ENCODE data around the gene OR1K1.
"Not testable (repeated sequence)": the region's sequence is repeated elsewhere in the genome, so short reads cannot be mapped to it uniquely, and the experiment has no call there.

Gene OR1K1

DNA sequence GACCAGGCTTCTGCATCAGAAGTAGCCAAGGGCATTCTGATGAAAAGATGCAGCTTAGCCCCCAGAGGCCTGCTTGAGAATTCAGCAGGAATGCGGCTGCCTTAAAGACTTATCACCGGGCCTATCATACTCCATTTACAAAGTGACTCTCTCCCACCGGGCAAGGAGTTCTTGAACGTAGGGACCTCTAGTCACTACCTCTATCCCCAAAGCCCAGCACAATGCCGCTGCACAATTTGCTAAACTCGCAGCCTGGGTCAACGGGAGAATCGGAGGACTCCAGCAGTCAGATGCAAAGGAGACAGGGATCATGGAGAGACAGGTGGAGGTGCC is 27.8 kb downstream of the OR1K1 start:
- H3K4me3 Mint-ChIP-seq: peak overlapping the region; percentile 100
- peak overlapping the region; percentile 98 for H3K27ac Mint-ChIP-seq
- peaks cover 48% of the 10 kb centered on the region for H3K4me1 Mint-ChIP-seq
- no peaks in the 10 kb centered on the region for H3K27me3 Mint-ChIP-seq
- H3K36me3 Mint-ChIP-seq: peaks cover 2% of the 10 kb centered on the region
- no peaks in the 10 kb centered on the region for H3K9me3 Mint-ChIP-seq

DNA sequence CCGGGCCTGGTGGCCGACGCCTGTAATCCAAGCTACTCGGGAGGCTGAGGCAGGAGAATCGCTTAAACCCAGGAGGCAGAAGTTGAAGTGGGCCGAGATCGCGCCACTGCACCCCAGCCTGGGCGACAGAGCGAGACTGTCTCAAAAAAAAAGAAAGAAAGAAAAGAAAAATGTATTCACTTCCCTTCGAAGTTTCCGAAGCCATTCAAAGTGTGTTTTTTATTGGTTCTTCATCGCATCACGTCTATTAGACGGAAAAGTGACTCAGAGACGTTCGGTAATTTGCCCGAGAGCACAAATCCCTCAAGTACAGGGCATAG is 29.0 kb downstream of the OR1K1 start:
- not testable (repeated sequence) for H3K27me3 Mint-ChIP-seq, H3K9me3 Mint-ChIP-seq, H3K36me3 Mint-ChIP-seq
- peaks cover 40% of the 10 kb centered on the region for H3K4me1 Mint-ChIP-seq
- H3K4me3 Mint-ChIP-seq: peak overlapping the region; percentile 100
- peak overlapping the region; percentile 98 for H3K27ac Mint-ChIP-seq

DNA sequence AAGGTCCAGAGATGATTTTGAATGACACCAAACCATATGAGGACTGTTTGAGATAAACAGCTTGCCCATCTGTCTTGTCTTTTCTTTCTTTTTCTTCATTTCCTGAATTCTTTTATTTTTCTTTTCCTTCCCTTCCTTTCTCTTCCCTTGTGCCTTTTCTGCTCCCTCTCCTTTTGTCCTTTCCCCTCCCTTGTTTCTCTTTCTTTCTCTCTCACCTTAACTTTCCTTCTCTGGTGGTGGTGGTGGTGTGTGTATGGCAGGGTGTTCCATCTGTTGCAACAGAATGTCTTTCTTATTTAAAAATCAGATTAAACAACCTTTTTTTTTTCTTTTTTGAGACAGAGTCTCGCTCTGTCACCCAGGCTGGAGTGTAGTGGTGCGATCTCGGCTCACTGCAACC is 32.3 kb downstream of the OR1K1 start:
- Mint-ChIP-seq H3K36me3 (no peaks in the 10 kb centered on the region), H3K27me3 (no peaks in the 10 kb centered on the region), H3K4me1 (peaks cover 31% of the 10 kb centered on the region), H3K4me3 (no peak overlapping the region), H3K9me3 (no peaks in the 10 kb centered on the region), H3K27ac (peak overlapping the region; percentile 52)

DNA sequence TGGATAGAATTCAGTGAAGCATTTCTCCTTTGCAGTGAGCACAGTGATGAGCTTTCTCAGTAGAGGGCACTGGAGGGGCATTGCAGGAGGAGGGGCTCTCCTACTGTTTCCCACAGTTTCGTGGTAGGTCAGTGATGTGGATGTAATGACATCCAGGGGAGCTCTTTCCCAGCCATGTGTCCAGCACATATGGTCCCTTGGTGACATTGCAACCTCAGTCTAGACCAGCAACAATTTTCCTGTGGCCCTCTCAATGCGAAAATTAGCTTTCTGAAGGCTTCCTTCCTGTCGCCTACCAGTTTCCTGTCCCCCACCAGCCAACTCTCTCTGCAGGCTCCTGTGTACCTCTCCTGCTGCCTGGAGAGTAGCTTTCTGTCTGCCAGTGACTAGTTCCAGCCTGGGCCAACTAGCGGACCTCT is 35.4 kb downstream of the OR1K1 start:
- H3K9me3 Mint-ChIP-seq: no peaks in the 10 kb centered on the region
- H3K27ac Mint-ChIP-seq: peak overlapping the region; percentile 93
- H3K4me3 Mint-ChIP-seq: peak overlapping the region; percentile 75
- H3K4me1 Mint-ChIP-seq: peaks cover 24% of the 10 kb centered on the region
- H3K36me3 Mint-ChIP-seq: no peaks in the 10 kb centered on the region
- H3K27me3 Mint-ChIP-seq: no peaks in the 10 kb centered on the region

DNA sequence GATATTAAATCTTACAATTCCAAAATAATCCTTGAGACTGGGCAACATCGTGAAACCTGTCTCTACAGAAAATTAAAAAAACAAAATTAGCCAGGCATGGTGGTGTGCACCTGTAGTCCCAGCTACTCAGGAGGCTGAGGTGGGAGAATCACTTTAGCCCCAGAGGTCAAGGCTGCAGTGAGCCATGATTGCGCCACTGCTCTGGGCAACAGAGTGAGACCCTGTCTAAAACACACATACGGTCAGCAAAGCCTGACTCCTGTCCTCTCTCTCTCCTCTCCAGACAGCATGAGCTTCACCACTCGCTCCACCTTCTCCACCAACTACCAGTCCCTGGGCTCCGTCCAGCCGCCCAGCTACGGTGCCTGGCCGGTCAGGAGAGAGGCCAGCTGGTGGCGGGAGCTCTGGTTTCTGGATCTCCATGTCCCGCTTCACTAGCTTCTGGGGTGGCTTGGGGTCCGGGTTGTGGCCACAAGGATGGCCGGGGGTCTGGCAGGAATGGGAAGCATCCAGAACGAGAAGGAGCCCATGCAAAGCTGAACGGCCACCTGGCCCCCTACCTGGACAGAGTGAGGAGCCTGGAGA is 37.4 kb downstream of the OR1K1 start:
- H3K36me3 Mint-ChIP-seq: no peaks in the 10 kb centered on the region
- no peaks in the 10 kb centered on the region for H3K27me3 Mint-ChIP-seq
- no peaks in the 10 kb centered on the region for H3K9me3 Mint-ChIP-seq
- peaks cover 24% of the 10 kb centered on the region for H3K4me1 Mint-ChIP-seq
- H3K27ac Mint-ChIP-seq: no peak overlapping the region
- H3K4me3 Mint-ChIP-seq: no peak overlapping the region

DNA sequence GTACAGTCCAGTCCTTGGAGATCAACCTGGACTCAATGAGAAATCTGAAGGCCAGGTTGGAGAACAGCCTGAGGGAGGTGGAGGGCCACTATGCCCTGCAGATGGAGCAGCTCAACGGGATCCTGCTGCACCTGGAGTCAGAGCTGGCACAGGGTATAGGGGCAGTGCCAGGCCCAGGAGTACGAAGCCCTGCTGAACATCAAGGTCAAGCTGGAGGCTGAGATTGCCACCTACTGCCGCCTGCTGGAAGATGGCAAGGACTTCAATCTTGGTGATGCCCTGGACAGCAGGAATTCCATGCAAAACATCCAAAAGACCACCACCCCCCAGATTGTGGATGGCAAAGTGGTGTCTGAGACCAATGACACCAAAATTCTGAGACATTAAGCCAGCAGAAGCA is 38.5 kb downstream of the OR1K1 start:
- H3K36me3 Mint-ChIP-seq, H3K4me3 Mint-ChIP-seq, H3K27me3 Mint-ChIP-seq, H3K27ac Mint-ChIP-seq, H3K9me3 Mint-ChIP-seq: not testable (repeated sequence)
- H3K4me1 Mint-ChIP-seq: peaks cover 31% of the 10 kb centered on the region

DNA sequence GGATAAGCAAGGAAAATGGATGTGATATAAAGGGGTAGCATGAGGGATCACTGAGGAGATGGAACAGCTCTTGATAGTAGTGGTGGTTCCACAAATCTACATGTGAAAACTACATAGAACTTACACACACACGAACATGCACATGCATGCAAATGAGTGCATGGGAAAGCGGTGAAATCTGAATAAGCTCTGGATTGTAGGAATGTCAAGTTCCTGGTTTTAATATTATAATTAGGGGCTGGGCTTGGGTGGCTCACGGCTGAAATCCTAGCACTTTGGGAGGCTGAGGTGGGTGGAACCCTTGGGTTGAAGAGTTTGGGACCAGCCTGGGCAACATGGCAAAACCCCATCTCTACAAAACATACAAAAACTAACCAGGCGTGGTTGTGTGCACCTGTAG is 41.6 kb downstream of the OR1K1 start:
- Mint-ChIP-seq H3K4me1 (peaks cover 43% of the 10 kb centered on the region), H3K4me3 (no peak overlapping the region), H3K36me3 (no peaks in the 10 kb centered on the region), H3K27ac (no peak overlapping the region), H3K9me3 (no peaks in the 10 kb centered on the region), H3K27me3 (no peaks in the 10 kb centered on the region)

DNA sequence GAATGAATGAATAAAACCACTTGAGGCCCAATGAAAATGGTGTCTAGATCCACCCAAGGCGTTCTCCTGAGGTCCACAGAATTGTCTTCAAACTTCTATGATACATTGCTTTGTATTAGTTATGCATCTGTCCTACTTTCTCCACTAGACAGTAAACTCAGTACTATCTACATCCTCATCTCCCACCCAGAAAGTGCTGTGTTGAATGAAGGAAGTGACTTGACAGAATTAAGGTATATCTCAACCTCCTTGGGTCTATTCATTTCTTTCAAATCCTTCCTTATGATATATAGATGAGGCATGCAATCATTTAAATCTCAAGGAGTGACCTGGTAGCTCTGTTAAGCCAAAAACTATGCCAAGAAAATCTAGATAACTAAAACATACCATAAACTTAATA is 44.2 kb downstream of the OR1K1 start:
- no peak overlapping the region for H3K4me3 Mint-ChIP-seq
- no peaks in the 10 kb centered on the region for H3K9me3 Mint-ChIP-seq
- peak overlapping the region; percentile 55 for H3K27ac Mint-ChIP-seq
- H3K4me1 Mint-ChIP-seq: peaks cover 58% of the 10 kb centered on the region
- H3K27me3 Mint-ChIP-seq: no peaks in the 10 kb centered on the region
- H3K36me3 Mint-ChIP-seq: peaks cover 2% of the 10 kb centered on the region

DNA sequence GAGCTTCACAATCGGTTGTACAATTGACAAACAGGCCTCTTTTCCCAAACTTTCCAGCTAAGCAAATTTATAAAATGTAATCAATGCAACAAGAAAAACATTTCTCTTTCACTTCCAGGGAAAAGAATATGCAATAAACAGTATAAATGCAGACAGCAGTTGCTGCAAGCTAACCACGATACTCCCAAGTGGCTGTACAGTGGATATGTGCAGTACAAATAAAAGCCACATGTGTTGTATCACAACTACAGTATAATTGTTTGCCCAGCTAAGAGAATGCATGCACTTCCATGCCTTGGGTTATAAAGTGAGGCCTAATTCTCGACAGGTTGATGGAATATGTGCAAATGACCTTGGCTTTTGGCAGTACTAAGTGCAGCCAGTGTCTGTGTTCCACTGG is 45.2 kb downstream of the OR1K1 start:
- H3K27me3 Mint-ChIP-seq: no peaks in the 10 kb centered on the region
- peaks cover 66% of the 10 kb centered on the region for H3K4me1 Mint-ChIP-seq
- H3K9me3 Mint-ChIP-seq: no peaks in the 10 kb centered on the region
- peaks cover 6% of the 10 kb centered on the region for H3K36me3 Mint-ChIP-seq
- H3K4me3 Mint-ChIP-seq: no peak overlapping the region
- no peak overlapping the region for H3K27ac Mint-ChIP-seq

DNA sequence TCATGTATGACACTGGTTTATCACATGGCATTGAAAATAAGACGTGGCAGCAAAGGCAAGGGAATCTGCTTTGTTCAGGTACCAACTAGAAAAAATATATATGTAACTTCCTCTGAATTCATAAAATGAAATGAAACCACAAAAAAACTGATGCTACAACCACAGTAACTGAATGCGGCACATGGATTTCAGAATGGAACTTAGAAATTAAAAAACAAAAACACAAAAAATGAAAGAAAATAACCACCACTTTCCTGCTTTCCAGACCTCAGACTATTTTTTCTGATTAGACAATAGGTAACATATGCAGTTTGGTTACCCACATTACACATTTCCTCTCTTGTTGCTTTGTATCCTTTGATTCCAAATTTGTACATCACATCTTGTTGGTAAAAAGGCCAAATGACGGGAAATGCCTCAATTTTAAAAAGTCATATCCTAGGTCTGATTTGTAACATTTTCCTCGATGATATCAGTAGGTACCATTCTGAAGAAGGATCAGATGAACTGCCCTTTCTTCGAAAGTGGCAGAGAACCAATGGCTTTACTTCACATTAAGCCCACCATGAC is 46.5 kb downstream of the OR1K1 start:
- H3K27me3 Mint-ChIP-seq: no peaks in the 10 kb centered on the region
- H3K36me3 Mint-ChIP-seq: peaks cover 11% of the 10 kb centered on the region
- peak overlapping the region; percentile 34 for H3K4me3 Mint-ChIP-seq
- H3K27ac Mint-ChIP-seq: peak overlapping the region; percentile 95
- H3K9me3 Mint-ChIP-seq: no peaks in the 10 kb centered on the region
- peaks cover 63% of the 10 kb centered on the region for H3K4me1 Mint-ChIP-seq

DNA sequence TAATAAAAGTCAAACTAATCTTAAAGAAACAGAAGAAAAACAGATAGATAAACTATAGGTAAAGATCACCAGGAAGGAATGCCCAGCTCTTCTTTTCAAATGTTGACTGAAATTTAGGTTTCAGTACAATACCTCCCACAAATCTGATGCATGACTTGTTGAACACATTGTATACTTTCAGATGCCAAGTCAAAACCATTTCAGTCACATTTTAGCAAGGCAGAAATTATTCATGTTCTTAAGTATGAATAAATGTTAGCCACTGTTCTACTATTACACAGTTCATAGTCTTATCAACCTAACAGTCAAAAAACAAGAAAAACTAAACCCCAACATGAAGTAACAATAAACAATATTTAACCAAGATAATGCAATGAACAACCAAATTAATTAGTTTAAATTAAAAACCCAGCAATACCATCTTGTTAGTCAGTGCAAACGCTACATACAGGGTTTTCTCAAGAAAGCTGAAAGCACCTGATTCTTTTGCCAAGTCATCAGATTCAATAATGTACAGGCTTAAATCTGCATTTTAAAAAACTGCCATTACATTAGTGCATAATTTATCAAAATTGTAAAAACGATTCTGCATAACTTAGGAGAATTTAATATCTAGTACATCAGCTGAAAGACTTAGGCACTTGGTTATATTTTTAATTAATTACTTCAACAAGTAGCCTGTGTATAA is 48.5 kb downstream of the OR1K1 start:
- H3K9me3 Mint-ChIP-seq: no peaks in the 10 kb centered on the region
- no peaks in the 10 kb centered on the region for H3K27me3 Mint-ChIP-seq
- H3K4me3 Mint-ChIP-seq: no peak overlapping the region
- H3K4me1 Mint-ChIP-seq: peaks cover 55% of the 10 kb centered on the region
- H3K36me3 Mint-ChIP-seq: peaks cover 11% of the 10 kb centered on the region
- H3K27ac Mint-ChIP-seq: peak overlapping the region; percentile 35

Measured in activated naive CD4-positive, alpha-beta T cell treated with anti-CD3 and anti-CD28 coated beads, Interleukin-2, amount 50 U/mL, for 24 hours (primary cell).